Right atrium auricular region (tissue), 2 donors: ENCODE results near the gene GSKIP. TPM values are rescaled to one million over a fixed set of nuclear protein-coding genes. Genes with fewer than 3 reads are reported as not detected.

Experiments
- DNase-seq: peaks from one replicate; pipeline ENCODE4 v3.0.0-alpha.2; 2019; ENCODE audit warnings: low spot score
- H3K27ac ChIP-seq, 2 donors: fragments of 200-600 bp; sonication (generic); 1 replicate in 1 of 2; 2 replicates in 1 of 2; pipeline ENCODE4 v1.5.1; 2016 to 2019
- H3K27me3 ChIP-seq, 2 donors: fragments of 200-600 bp; sonication (generic); one replicate each; pipeline versions ENCODE4 v1.5.1 to v1.6.0; 2017 to 2019
- H3K36me3 ChIP-seq: fragments of 200-600 bp; sonication (generic); one replicate; pipeline ENCODE4 v1.5.1; 2016
- H3K4me1 ChIP-seq, 2 donors: fragments of 200-600 bp; sonication (generic); one replicate each; pipeline versions ENCODE4 v1.5.1 to v1.6.0; 2017 to 2019
- H3K4me3 ChIP-seq, 2 donors: fragments of 200-600 bp; sonication (generic); 1 replicate in 1 of 2; 2 replicates in 1 of 2; pipeline ENCODE4 v1.5.1; 2017 to 2019; ENCODE audit warnings: mild to moderate bottlenecking in 1 of 2, moderate library complexity in 1 of 2
- H3K9me3 ChIP-seq, 2 donors: fragments of 200-600 bp; sonication (generic); one replicate each; pipeline ENCODE4 v1.5.1; 2019
- total RNA-seq, 2 donors: library from RNA; depleted of rRNA; stranded (reverse); fragments of >200 nt; gene quantifications; one replicate each; pipeline ENCODE4 v1.1.0, GENCODE V29; 2016
- TF ChIP-seq, protein P1 (sequence below), 2 donors: fragments of 200-600 bp; sonication (generic); IDR thresholded peaks; one replicate each; pipeline ENCODE4 v1.5.1; 2019; ENCODE audit warnings: antibody characterized with exemption in 2 of 2

The GSKIP gene
- total RNA-seq, 2 donors from 2014 or later, result 8.7 to 14.8 TPM

DNA sequence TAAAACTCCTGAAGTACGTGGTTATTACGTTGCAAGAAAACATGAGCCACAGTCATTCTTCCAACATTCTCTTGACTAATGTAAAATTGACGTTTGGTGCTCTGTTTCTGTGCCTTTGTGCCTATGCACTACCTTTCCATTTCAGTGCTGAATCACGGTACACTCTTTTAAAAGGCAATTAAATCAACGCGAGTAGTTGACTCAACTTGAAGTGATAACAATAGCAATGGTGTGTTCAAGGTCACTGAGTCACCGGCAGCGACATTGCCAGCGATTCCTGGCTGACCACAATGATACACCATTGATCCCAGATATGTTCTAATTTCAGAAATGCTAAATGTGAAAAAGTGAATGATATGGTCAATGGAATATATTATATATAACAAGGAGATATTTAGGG lies 46.4 kb downstream of the GSKIP start:
- DNase-seq, result no peak
- H3K4me3 ChIP-seq, result no peak overlapping the region
- no peaks in the 10 kb centered on the region for H3K27me3 ChIP-seq
- no peak overlapping the region for H3K27ac ChIP-seq
- no peaks in the 10 kb centered on the region for H3K9me3 ChIP-seq
- TF ChIP-seq, protein P1, sequence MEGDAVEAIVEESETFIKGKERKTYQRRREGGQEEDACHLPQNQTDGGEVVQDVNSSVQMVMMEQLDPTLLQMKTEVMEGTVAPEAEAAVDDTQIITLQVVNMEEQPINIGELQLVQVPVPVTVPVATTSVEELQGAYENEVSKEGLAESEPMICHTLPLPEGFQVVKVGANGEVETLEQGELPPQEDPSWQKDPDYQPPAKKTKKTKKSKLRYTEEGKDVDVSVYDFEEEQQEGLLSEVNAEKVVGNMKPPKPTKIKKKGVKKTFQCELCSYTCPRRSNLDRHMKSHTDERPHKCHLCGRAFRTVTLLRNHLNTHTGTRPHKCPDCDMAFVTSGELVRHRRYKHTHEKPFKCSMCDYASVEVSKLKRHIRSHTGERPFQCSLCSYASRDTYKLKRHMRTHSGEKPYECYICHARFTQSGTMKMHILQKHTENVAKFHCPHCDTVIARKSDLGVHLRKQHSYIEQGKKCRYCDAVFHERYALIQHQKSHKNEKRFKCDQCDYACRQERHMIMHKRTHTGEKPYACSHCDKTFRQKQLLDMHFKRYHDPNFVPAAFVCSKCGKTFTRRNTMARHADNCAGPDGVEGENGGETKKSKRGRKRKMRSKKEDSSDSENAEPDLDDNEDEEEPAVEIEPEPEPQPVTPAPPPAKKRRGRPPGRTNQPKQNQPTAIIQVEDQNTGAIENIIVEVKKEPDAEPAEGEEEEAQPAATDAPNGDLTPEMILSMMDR (IDR thresholded peaks at IDR 0.05), result no peak
- H3K4me1 ChIP-seq, result no peaks in the 10 kb centered on the region
- H3K36me3 ChIP-seq, result no peaks in the 10 kb centered on the region

DNA sequence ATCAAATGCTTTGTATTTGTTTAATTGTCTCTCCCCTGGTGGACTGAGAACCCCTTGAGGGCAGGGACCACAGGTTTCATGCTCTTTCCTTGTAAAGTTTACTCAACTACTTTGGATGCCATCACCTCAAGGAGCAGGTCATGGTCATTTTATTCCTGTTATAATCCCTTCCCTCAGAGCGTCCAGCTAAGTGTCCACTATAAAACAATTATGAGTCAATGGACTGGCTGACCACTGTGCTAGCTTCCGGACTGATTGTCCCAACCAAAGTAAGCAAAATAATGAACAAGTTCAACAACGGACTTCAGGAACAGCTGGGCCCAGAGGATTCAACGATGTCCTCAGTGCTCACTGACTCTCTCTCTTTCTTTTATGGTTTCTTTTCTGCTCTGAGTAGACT lies 46.8 kb downstream of the GSKIP start:
- H3K4me3 ChIP-seq, result no peak overlapping the region
- H3K27ac ChIP-seq, result no peak overlapping the region
- H3K27me3 ChIP-seq, result no peaks in the 10 kb centered on the region
- TF ChIP-seq, protein P1 (IDR thresholded peaks at IDR 0.05), result no peak
- DNase-seq, result no peak
- H3K9me3 ChIP-seq, result no peaks in the 10 kb centered on the region
- no peaks in the 10 kb centered on the region for H3K4me1 ChIP-seq
- H3K36me3 ChIP-seq, result no peaks in the 10 kb centered on the region

DNA sequence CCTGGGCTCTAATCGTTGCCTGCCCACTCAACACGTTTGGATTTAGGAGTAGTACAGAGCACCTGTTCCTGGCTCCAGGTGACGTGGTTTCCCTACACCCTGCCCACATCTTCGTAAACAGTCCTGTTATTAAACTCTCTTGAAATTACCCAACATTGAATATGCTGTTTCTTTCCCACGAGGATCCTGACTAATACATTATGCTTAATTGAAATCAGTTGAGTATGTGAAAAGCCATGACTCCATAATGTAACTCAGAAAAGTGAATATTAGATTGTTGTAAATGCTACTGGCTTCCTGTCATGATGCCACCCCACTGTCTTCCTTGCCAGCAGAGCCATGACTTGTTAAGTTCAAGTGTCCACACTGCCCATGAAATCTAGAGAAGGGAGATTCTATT lies 50.2 kb downstream of the GSKIP start:
- no peak for DNase-seq
- TF ChIP-seq, protein P1 (IDR thresholded peaks at IDR 0.05), result no peak
- Histone ChIP-seq H3K4me3 (no peak overlapping the region), H3K9me3 (no peaks in the 10 kb centered on the region), H3K36me3 (no peaks in the 10 kb centered on the region), H3K4me1 (no peaks in the 10 kb centered on the region), H3K27me3 (no peaks in the 10 kb centered on the region), H3K27ac (no peak overlapping the region)

DNA sequence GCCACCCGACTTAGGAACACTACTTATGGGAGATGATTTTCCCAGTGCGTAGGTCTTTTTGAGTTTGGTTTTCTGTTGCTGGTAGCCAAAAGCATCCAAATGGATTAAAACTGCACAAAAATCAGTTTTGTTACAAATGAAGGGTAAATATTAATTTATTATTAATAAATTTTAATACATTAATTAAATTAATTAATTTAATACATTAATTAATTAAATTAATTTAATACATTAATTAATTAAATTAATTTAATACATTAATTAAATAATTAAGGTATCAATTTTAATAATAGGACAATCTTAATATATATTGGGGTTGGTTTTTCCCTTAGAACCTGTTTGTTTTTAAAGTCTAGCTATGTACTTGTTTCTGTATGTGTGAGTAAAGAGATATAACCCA lies 52.2 kb downstream of the GSKIP start:
- no peak overlapping the region for H3K4me3 ChIP-seq
- no peaks in the 10 kb centered on the region for H3K4me1 ChIP-seq
- H3K27me3 ChIP-seq, result no peaks in the 10 kb centered on the region
- H3K36me3 ChIP-seq, result no peaks in the 10 kb centered on the region
- no peaks in the 10 kb centered on the region for H3K9me3 ChIP-seq
- H3K27ac ChIP-seq, result no peak overlapping the region
- TF ChIP-seq, protein P1 (IDR thresholded peaks at IDR 0.05), result no peak
- DNase-seq, result no peak

DNA sequence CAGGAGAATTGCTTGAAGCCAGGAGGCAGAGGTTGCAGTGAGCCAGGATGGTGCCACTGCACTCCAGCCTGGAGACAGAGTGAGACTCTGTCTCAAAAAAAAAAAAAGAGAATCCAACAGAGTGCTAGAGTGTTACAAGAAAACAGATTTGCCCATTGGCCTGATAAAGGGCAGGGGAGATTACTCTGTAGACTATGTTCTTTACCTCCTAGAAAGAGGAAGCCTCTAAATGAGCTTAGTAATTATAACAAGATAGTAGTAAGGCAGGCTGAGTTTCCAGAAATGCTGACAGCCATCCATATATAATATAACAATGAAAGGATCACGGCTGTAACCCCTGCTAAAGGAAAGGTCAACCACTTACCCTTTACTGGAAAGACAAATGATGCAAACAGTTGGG lies 53.0 kb downstream of the GSKIP start:
- Histone ChIP-seq H3K27ac (no peak overlapping the region), H3K4me1 (no peaks in the 10 kb centered on the region), H3K36me3 (no peaks in the 10 kb centered on the region), H3K9me3 (no peaks in the 10 kb centered on the region), H3K27me3 (no peaks in the 10 kb centered on the region), H3K4me3 (no peak overlapping the region)
- no peak for DNase-seq
- TF ChIP-seq, protein P1 (IDR thresholded peaks at IDR 0.05), result no peak

DNA sequence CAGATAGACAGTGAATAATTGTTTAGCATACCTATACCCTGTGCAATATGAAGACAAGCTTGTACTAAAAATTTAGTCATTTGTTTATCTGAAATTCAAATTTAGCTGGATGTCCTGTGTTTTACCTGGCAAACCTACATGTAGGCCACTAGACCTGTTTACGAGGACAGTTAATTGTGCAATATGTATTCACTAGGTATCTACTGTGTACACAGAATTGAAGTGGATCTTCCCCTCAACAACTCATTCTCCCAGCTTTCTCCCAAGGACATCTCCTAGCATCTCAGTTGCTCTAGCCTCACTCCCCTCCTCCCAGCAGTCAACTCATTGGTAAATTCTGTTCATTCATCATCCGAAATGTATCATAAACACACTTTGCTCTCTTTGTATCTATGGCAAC lies 53.9 kb downstream of the GSKIP start:
- no peak for DNase-seq
- Histone ChIP-seq H3K36me3 (no peaks in the 10 kb centered on the region), H3K27ac (no peak overlapping the region), H3K9me3 (no peaks in the 10 kb centered on the region), H3K4me3 (no peak overlapping the region), H3K27me3 (no peaks in the 10 kb centered on the region), H3K4me1 (no peaks in the 10 kb centered on the region)
- TF ChIP-seq, protein P1 (IDR thresholded peaks at IDR 0.05), result no peak
